Endothelial cell of umbilical vein (primary cell): ENCODE results near the gene CRLF1. TPM values are rescaled to one million over a fixed set of nuclear protein-coding genes. Genes with fewer than 3 reads are reported as not detected.

Experiments used
- BruUV-seq: library from RNA; stranded (reverse); fragments of 400-500 nt; replicated peaks from 2 replicates; lab custom pipeline; 2021; lab: Mats Ljungman, UMichigan
- CTCF ChIA-PET: fragments of 300-600, 350-600 bp; sonication (Branson Sonifier 250); formaldehyde crosslinking; loops from one replicate; lab custom pipeline; 2021; ENCODE audit warnings: antibody characterized with exemption, inconsistent platforms; lab: Charles Lee
- POLR2A ChIA-PET: fragments of 300-600, 350-600 bp; sonication (Branson Sonifier 250); formaldehyde crosslinking; loops from one replicate; lab custom pipeline; 2021; ENCODE audit warnings: antibody characterized with exemption, inconsistent platforms; lab: Charles Lee
- DNase-seq: peaks from one replicate; pipeline ENCODE4 v3.0.0-alpha.2; 2011; ENCODE audit warnings: low read depth, low spot score
- FAIRE-seq: peaks from 2 replicates; lab custom pipeline; 2011; peaks lifted over from hg19 to GRCh38; lab: Jason Lieb, UNC
- H2AFZ ChIP-seq: 2 replicates; pipeline ENCODE4 v1.6.0; 2012; ENCODE audit warnings: low read depth, low read length, control low read depth, inconsistent platforms
- H3K27ac ChIP-seq: 2 replicates; pipeline ENCODE4 v1.5.1; 2011; ENCODE audit warnings: low read depth, mild to moderate bottlenecking, control low read depth, low read length, moderate library complexity; ENCODE audit not compliant: insufficient read depth
- H3K27me3 ChIP-seq, 2 experiments: 2 replicates each; pipeline versions ENCODE4 v1.6.0 to v1.6.1; 2011; ENCODE audit warnings: low read length in 2 of 2, mixed read lengths in 1 of 2; ENCODE audit not compliant: control insufficient read depth in 2 of 2, insufficient read depth in 2 of 2
- H3K36me3 ChIP-seq, 2 experiments: 2 replicates in 1 of 2; 3 replicates in 1 of 2; pipeline ENCODE4 v1.5.1; 2011; ENCODE audit warnings: low read length in 2 of 2, mild to moderate bottlenecking in 1 of 2, moderate library complexity in 1 of 2; ENCODE audit not compliant: control insufficient read depth in 2 of 2, insufficient read depth in 2 of 2; ENCODE audit errors: extremely low read depth in 1 of 2
- H3K4me1 ChIP-seq: 3 replicates; pipeline ENCODE4 v1.5.1; 2011; ENCODE audit warnings: mild to moderate bottlenecking, low read length; ENCODE audit not compliant: control insufficient read depth, insufficient read depth; ENCODE audit errors: extremely low read depth
- H3K4me2 ChIP-seq: 2 replicates; pipeline ENCODE4 v1.6.1; 2011; ENCODE audit warnings: low read length, control low read depth, mixed read lengths; ENCODE audit not compliant: insufficient read depth
- H3K4me3 ChIP-seq, 3 experiments: fragments of 200-600 bp in 1 of 3; sonication (generic), shearing (Covaris generic) in 1 of 3; replicated peaks in 1 of 3; 2 replicates each; pipeline ENCODE4 v1.5.1; 2011 to 2016; ENCODE audit warnings: control low read depth in 3 of 3, low read length in 3 of 3, mild to moderate bottlenecking in 2 of 3, inconsistent platforms in 1 of 3, low read depth in 1 of 3, moderate library complexity in 1 of 3; ENCODE audit not compliant: insufficient read depth in 1 of 3
- H3K79me2 ChIP-seq: 2 replicates; pipeline ENCODE4 v1.6.0; 2012; ENCODE audit warnings: low read length, inconsistent platforms; ENCODE audit not compliant: control insufficient read depth, insufficient read depth
- H3K9ac ChIP-seq: replicated peaks from 2 replicates; pipeline ENCODE3; 2011; ENCODE audit warnings: low read length, control low read depth; ENCODE audit not compliant: insufficient read depth; ENCODE audit errors: extremely low read depth
- H3K9me1 ChIP-seq: replicated peaks from 3 replicates; pipeline ENCODE4 v1.6.0; 2011; ENCODE audit warnings: mild to moderate bottlenecking, low read length; ENCODE audit not compliant: control insufficient read depth, insufficient read depth; ENCODE audit errors: extremely low read depth
- H3K9me3 ChIP-seq: replicated peaks from 2 replicates; pipeline ENCODE4 v1.5.1; 2012; ENCODE audit warnings: low read length, inconsistent platforms; ENCODE audit not compliant: control insufficient read depth, insufficient read depth
- H4K20me1 ChIP-seq: replicated peaks from 2 replicates; pipeline ENCODE3; 2011; ENCODE audit warnings: mild to moderate bottlenecking, low read length; ENCODE audit not compliant: control insufficient read depth, insufficient read depth; ENCODE audit errors: extremely low read depth
- EZH2 ChIP-seq: IDR thresholded peaks from 2 replicates; pipeline ENCODE4 v1.6.1; 2012; ENCODE audit warnings: borderline replicate concordance, low read depth, mild to moderate bottlenecking, moderate library complexity, low read length, inconsistent platforms; ENCODE audit not compliant: severe bottlenecking
- FOS ChIP-seq: IDR thresholded peaks from 2 replicates; pipeline ENCODE4 v1.6.1; 2011; ENCODE audit warnings: mild to moderate bottlenecking, low read length, moderate library complexity, borderline replicate concordance; ENCODE audit not compliant: insufficient read depth
- GATA2 ChIP-seq: IDR thresholded peaks from 2 replicates; pipeline ENCODE4 v1.7.0; 2011; ENCODE audit warnings: low read depth, mild to moderate bottlenecking, moderate library complexity, mixed read lengths, low read length; ENCODE audit not compliant: insufficient read length, insufficient read depth
- JUN ChIP-seq: IDR thresholded peaks from 2 replicates; pipeline ENCODE4 v1.6.1; 2011; ENCODE audit warnings: borderline replicate concordance, low read depth; ENCODE audit not compliant: insufficient read length, insufficient read depth
- MYC ChIP-seq: IDR thresholded peaks from one replicate; pipeline ENCODE4 v1.6.1; 2011; ENCODE audit warnings: mild to moderate bottlenecking, low read depth, low read length
- POLR2A ChIP-seq: IDR thresholded peaks from 2 replicates; pipeline ENCODE4 v1.6.1; 2012; ENCODE audit warnings: low read depth, mild to moderate bottlenecking, control low read depth, low read length
- POLR2AphosphoS5 ChIP-seq: IDR thresholded peaks from 2 replicates; pipeline ENCODE4 v1.6.1; 2012; ENCODE audit warnings: low read depth, mild to moderate bottlenecking, control low read depth, low read length, moderate library complexity; ENCODE audit not compliant: insufficient read depth
- dilution Hi-C: fragments of 300-500 bp; cut with MboI; formaldehyde crosslinking; loops from one replicate; pipeline ENCODE4 v1.15.0; 2019; ENCODE audit warnings: low sequenced_read_pairs; ENCODE audit not compliant: extremely low pct_ligation_motif_present
- intact Hi-C: fragments of 100-400 bp; cut with micrococcal nuclease; formaldehyde crosslinking; loops from one replicate; pipeline ENCODE4 v1.10.0; 2022
- polyA plus RNA-seq, 4 experiments: library from polyadenylated mRNA; depleted of rRNA in 3 of 4; stranded (reverse) in 3 of 4; unstranded in 1 of 4; fragments of >200 nt; gene quantifications; 2 replicates each; pipeline versions ENCODE4 v1.2.1 to v1.2.3, GENCODE V29; 2011 to 2012; ENCODE audit warnings: missing spikeins in 1 of 4
- total RNA-seq: library from RNA; stranded (reverse); gene quantifications from 2 replicates; pipeline ENCODE4 v1.2.3, GENCODE V29; 2021
- TF ChIP-seq, protein P1 (sequence below), 2 donors: IDR thresholded peaks; 1 replicate in 1 of 2; 2 replicates in 1 of 2; pipeline ENCODE4 v1.5.1; 2011; ENCODE audit warnings: low read length in 2 of 2, mild to moderate bottlenecking in 2 of 2, moderate library complexity in 2 of 2, control low read depth in 1 of 2, inconsistent platforms in 1 of 2, low read depth in 1 of 2; ENCODE audit not compliant: insufficient read depth in 1 of 2; ENCODE audit errors: extremely low read depth in 1 of 2
- TF ChIP-seq, protein P2 (sequence below): IDR thresholded peaks from 2 replicates; pipeline ENCODE4 v1.6.1; 2011; ENCODE audit not compliant: insufficient read depth, insufficient read length

The CRLF1 gene
- total and polyA plus RNA-seq, 2 donors (not counting 3 experiments of a cell fraction or from before 2014, with no cell fraction given) = 0.18 TPM; not detected in 1

DNA sequence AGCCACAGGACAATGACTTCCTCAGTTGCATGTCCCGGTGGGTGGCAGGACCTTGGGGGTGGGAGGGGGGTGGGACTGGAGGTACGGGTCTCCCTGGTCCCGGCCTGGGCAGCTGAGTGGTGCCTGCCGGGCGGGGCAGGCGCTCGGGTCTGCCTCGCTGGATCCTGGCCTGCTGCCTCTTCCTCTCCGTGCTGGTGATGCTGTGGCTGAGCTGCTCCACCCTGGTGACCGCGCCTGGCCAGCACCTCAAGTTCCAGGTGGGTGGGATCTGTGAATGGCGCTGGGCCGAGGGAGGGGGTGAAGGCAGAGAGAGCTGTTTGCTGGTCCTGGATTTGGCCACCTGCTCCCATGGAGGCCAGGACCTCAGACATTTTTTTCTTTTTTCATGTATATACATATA is 11.6 kb upstream of the CRLF1 start:
- Histone ChIP-seq H2AFZ (no peak overlapping the region), H3K4me3 (no peak overlapping the region), H3K9me3 (no peaks in the 10 kb centered on the region), H3K4me2 (no peak overlapping the region), H3K9me1 (no peaks in the 10 kb centered on the region), H3K9ac (no peak overlapping the region), H4K20me1 (no peaks in the 10 kb centered on the region), H3K36me3 (no peaks in the 10 kb centered on the region), H3K4me1 (no peaks in the 10 kb centered on the region), H3K27me3 (peaks cover 14% of the 10 kb centered on the region in 2 experiments), H3K27ac (no peak overlapping the region), H3K79me2 (no peaks in the 10 kb centered on the region)
- BruUV-seq = no TSS peak
- ChIA-PET POLR2A (no interaction called here), CTCF (no interaction called here)
- intact Hi-C loops (no loop called here), dilution Hi-C loops (no loop called here)
- FAIRE-seq = no peak
- TF ChIP-seq GATA2 (no peak), JUN (no peak)
- no peak for DNase-seq

DNA sequence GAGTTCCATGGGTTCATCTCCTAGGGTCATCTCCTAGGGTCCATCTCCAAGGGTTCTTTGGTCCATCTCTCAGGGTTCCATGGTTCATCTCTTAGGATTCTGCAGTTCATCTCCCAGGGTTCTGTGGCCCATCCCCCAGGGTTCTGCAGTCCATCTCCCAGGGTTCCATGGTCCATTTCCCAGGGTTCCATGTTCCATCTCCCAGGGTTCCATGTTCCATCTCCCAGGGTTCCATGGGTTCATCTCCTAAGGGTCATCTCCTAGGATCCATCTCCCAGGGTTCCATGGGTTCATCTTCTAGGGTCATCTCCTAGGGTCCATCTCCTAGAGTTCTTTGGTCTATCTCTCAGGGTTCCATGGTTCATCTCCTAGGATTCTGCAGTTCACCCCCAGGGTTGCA is 11.0 kb upstream of the CRLF1 start:
- ChIA-PET CTCF (no interaction called here), POLR2A (no interaction called here)
- H4K20me1 ChIP-seq = no peaks in the 10 kb centered on the region
- dilution Hi-C loops (no loop called here), intact Hi-C loops (no loop called here)
- H3K36me3 ChIP-seq = no peaks in the 10 kb centered on the region
- H3K4me3 ChIP-seq = no peak overlapping the region
- H3K27ac ChIP-seq = no peak overlapping the region
- no peak for DNase-seq
- peaks cover 3% of the 10 kb centered on the region for H3K4me1 ChIP-seq
- H3K4me2 ChIP-seq = no peak overlapping the region
- no peaks in the 10 kb centered on the region for H3K79me2 ChIP-seq
- no peaks in the 10 kb centered on the region for H3K9me1 ChIP-seq
- no peaks in the 10 kb centered on the region for H3K9me3 ChIP-seq
- H3K27me3 ChIP-seq = peaks cover 18 to 21% of the 10 kb centered on the region in 2 experiments
- no peak for FAIRE-seq
- H2AFZ ChIP-seq = no peak overlapping the region
- H3K9ac ChIP-seq = no peak overlapping the region
- TF ChIP-seq FOS = no peak
- TF ChIP-seq JUN = no peak
- TF ChIP-seq POLR2AphosphoS5 = no peak
- no peak for TF ChIP-seq GATA2
- TF ChIP-seq EZH2 = no peak
- no peak for TF ChIP-seq POLR2A
- TF ChIP-seq, protein P1, sequence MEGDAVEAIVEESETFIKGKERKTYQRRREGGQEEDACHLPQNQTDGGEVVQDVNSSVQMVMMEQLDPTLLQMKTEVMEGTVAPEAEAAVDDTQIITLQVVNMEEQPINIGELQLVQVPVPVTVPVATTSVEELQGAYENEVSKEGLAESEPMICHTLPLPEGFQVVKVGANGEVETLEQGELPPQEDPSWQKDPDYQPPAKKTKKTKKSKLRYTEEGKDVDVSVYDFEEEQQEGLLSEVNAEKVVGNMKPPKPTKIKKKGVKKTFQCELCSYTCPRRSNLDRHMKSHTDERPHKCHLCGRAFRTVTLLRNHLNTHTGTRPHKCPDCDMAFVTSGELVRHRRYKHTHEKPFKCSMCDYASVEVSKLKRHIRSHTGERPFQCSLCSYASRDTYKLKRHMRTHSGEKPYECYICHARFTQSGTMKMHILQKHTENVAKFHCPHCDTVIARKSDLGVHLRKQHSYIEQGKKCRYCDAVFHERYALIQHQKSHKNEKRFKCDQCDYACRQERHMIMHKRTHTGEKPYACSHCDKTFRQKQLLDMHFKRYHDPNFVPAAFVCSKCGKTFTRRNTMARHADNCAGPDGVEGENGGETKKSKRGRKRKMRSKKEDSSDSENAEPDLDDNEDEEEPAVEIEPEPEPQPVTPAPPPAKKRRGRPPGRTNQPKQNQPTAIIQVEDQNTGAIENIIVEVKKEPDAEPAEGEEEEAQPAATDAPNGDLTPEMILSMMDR (IDR thresholded peaks at IDR 0.05; ENCODE audit: extremely low read depth in 1 of 2, insufficient read depth in 1 of 2, low read depth in 1 of 2, low read length in 2 of 2) = no peak
- TF ChIP-seq, protein P2, sequence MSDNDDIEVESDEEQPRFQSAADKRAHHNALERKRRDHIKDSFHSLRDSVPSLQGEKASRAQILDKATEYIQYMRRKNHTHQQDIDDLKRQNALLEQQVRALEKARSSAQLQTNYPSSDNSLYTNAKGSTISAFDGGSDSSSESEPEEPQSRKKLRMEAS = no peak
- no peak for TF ChIP-seq MYC
- no TSS peak for BruUV-seq
